Mesendoderm (in vitro differentiated cells): Measurements from ENCODE around the gene MRTFA.

Experiments used
- DNase-seq: peaks from one replicate; pipeline ENCODE4 v3.0.0; 2013
- H2AK5ac ChIP-seq: 2 replicates; pipeline ENCODE4 v1.6.1; 2013; ENCODE audit warnings: low read length, inconsistent platforms
- H2BK120ac ChIP-seq: 2 replicates; pipeline ENCODE4 v1.6.1; 2013; ENCODE audit warnings: low read depth, mild to moderate bottlenecking, low read length, moderate library complexity, mixed read lengths
- H2BK15ac ChIP-seq: replicated peaks from 2 replicates; pipeline ENCODE4 v1.6.1; 2013; ENCODE audit warnings: low read depth, mild to moderate bottlenecking, moderate library complexity
- H2BK5ac ChIP-seq: 2 replicates; pipeline ENCODE4 v1.6.1; 2013; ENCODE audit warnings: low read length, inconsistent platforms
- H3K18ac ChIP-seq: 2 replicates; pipeline ENCODE4 v1.6.1; 2013; ENCODE audit warnings: mild to moderate bottlenecking, low read length, mixed read lengths
- H3K23ac ChIP-seq: one replicate; pipeline ENCODE4 v1.6.1; 2013; ENCODE audit warnings: low read length
- H3K27ac ChIP-seq: 2 replicates; pipeline ENCODE4 v1.5.1; 2013; ENCODE audit warnings: low read depth, mild to moderate bottlenecking, inconsistent platforms, low read length, moderate library complexity
- H3K27me3 ChIP-seq: 2 replicates; pipeline ENCODE4 v1.6.1; 2013; ENCODE audit warnings: low read length, control low read depth, mild to moderate bottlenecking, inconsistent platforms; ENCODE audit not compliant: insufficient read depth, poor library complexity
- H3K36me3 ChIP-seq: 2 replicates; pipeline ENCODE4 v1.6.1; 2013; ENCODE audit warnings: low read length, inconsistent platforms; ENCODE audit not compliant: control insufficient read depth, insufficient read depth
- H3K4ac ChIP-seq: one replicate; pipeline ENCODE4 v1.6.1; 2013; ENCODE audit warnings: low read depth, mild to moderate bottlenecking, low read length, moderate library complexity
- H3K4me1 ChIP-seq: 2 replicates; pipeline ENCODE4 v1.6.1; 2013; ENCODE audit warnings: low read depth, low read length, inconsistent platforms; ENCODE audit not compliant: control insufficient read depth
- H3K4me2 ChIP-seq: 2 replicates; pipeline ENCODE4 v1.6.1; 2013; ENCODE audit warnings: low read length
- H3K4me3 ChIP-seq: 2 replicates; pipeline ENCODE4 v1.5.1; 2013; ENCODE audit warnings: mild to moderate bottlenecking, low read length
- H3K56ac ChIP-seq: one replicate; pipeline ENCODE4 v1.6.1; 2013; ENCODE audit warnings: low read length
- H3K79me1 ChIP-seq: 2 replicates; pipeline ENCODE4 v1.6.1; 2013; ENCODE audit warnings: low read length, inconsistent platforms
- H3K79me2 ChIP-seq: 2 replicates; pipeline ENCODE4 v1.6.1; 2013; ENCODE audit warnings: mild to moderate bottlenecking, low read length; ENCODE audit not compliant: control insufficient read depth, insufficient read depth
- H3K9ac ChIP-seq: 2 replicates; pipeline ENCODE4 v1.6.1; 2013; ENCODE audit warnings: low read length, inconsistent platforms
- H4K5ac ChIP-seq: one replicate; pipeline ENCODE4 v1.6.1; 2013; ENCODE audit warnings: low read length
- H4K8ac ChIP-seq: one replicate; pipeline ENCODE4 v1.6.1; 2013; ENCODE audit warnings: low read depth, mild to moderate bottlenecking, control low read depth, low read length, moderate library complexity
- WGBS: extraction: QIAGEN DNeasy Blood & Tissue Kit; methylation state at CpG from one replicate; pipeline ENCODE4 v1.1.7; 2013; ENCODE audit warnings: low lambda C conversion rate, missing lambda C conversion rate; ENCODE audit not compliant: insufficient coverage; ENCODE audit errors: extremely low coverage; 5-methylcytosine and 5-hydroxymethylcytosine counted together

Gene MRTFA

DNA sequence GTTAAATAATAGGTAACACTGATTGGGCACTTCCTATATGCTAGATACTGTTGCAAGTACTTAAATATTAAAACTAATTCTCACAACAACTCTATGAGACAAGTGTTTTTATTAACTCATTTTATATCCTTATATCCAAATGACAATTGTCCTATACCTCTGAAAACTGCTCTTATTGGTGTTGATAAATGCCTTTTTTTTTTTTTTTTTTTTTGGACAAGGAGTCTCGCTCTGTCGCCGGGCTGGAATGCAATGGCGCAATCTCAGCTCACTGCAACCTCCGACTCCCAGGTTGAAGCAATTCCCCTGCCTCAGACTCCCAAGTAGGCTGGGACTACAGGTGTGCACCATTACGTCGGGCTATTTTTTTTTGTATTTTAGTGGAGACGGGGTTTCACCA is 41.6 kb downstream of the MRTFA start:
- Histone ChIP-seq H4K5ac (no peak overlapping the region), H3K4me1 (peaks cover 2% of the 10 kb centered on the region), H3K27me3 (no peaks in the 10 kb centered on the region), H2AK5ac (no peak overlapping the region), H3K4me2 (no peak overlapping the region), H2BK120ac (no peak overlapping the region), H3K18ac (no peak overlapping the region), H3K23ac (no peak overlapping the region), H4K8ac (no peak overlapping the region), H2BK15ac (no peak overlapping the region), H3K56ac (no peak overlapping the region), H3K79me1 (peaks cover 4% of the 10 kb centered on the region), H3K4me3 (no peak overlapping the region), H3K79me2 (peaks cover 13% of the 10 kb centered on the region), H3K36me3 (no peaks in the 10 kb centered on the region), H3K4ac (no peak overlapping the region), H2BK5ac (no peak overlapping the region), H3K9ac (no peak overlapping the region), H3K27ac (no peak overlapping the region)
- peak; percentile 39 for DNase-seq
- WGBS: no CpG with 5 or more reads among the region's 8 CpGs

DNA sequence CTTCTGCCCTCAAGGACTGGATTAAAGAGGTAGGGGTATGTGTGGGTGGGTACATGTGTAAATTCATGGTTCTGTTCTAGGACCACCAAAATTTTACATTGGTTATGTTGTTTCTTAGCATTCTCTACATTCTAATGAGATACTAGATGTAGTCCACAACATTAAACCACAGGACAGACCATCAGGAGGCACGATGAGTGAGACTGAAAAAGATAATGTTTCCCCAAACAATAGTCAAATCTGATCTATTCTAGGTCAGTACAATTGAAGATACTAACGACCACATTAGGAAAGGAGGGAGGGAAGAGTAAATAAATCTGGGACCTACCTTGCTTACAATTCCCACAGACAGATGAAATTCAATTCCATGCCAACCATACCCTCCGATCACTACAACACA is 42.2 kb downstream of the MRTFA start:
- Histone ChIP-seq H3K18ac (no peak overlapping the region), H3K9ac (no peak overlapping the region), H3K56ac (no peak overlapping the region), H3K27me3 (no peaks in the 10 kb centered on the region), H3K23ac (no peak overlapping the region), H3K79me2 (peaks cover 11% of the 10 kb centered on the region), H3K4me2 (no peak overlapping the region), H4K5ac (no peak overlapping the region), H3K4ac (no peak overlapping the region), H4K8ac (no peak overlapping the region), H3K4me3 (no peak overlapping the region), H3K27ac (no peak overlapping the region), H3K79me1 (peaks cover 4% of the 10 kb centered on the region), H2BK5ac (no peak overlapping the region), H2AK5ac (no peak overlapping the region), H2BK15ac (no peak overlapping the region), H2BK120ac (no peak overlapping the region), H3K4me1 (peaks cover 2% of the 10 kb centered on the region), H3K36me3 (no peaks in the 10 kb centered on the region)
- peak; percentile 27 for DNase-seq
- WGBS: no CpG with 5 or more reads among the region's 3 CpGs

DNA sequence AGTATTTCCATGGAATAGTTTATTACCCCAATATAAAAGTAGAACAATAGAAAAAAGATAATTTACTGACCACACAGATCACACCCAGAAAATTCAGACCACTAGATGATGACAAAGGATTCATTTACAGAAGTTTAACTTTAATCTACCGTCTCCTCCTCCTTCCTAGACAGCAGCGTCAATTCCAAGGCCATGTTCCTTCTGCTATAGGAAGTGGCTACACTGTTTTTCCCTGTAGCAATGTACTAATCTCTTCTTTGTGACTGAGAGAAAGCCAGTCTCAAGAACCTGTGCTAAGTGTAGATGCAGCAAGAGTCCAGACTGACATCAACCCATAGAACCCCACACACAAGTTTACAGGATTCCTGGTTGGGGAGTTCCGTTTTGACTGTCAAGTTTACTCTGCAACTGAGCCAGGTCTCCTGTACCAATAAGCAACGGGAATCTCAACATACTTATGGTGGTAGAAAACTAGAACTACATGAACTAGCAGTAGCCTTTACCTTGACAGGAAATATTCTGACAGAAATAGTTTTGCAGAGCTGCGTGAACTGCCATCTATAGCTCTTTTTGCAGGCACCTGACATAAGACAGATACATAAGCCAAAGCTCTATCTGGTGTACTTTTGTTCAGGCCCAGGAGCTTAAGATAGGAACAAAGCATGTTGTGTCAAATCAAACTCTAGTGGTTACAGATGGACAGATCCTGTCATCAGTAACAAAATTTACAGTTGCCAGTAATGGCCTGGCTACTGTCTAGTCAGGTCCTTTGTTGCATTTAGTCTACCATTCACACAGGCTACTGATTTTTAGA is 42.9 kb downstream of the MRTFA start:
- no peak overlapping the region for H4K8ac ChIP-seq
- H3K23ac ChIP-seq: no peak overlapping the region
- H3K56ac ChIP-seq: no peak overlapping the region
- H2BK120ac ChIP-seq: no peak overlapping the region
- WGBS: no CpG with 5 or more reads among the region's 5 CpGs
- no peak overlapping the region for H3K4ac ChIP-seq
- H3K27me3 ChIP-seq: no peaks in the 10 kb centered on the region
- peaks cover 2% of the 10 kb centered on the region for H3K4me1 ChIP-seq
- H3K4me3 ChIP-seq: no peak overlapping the region
- H3K4me2 ChIP-seq: no peak overlapping the region
- DNase-seq: no peak
- H3K27ac ChIP-seq: no peak overlapping the region
- no peak overlapping the region for H2AK5ac ChIP-seq
- H2BK15ac ChIP-seq: no peak overlapping the region
- H3K36me3 ChIP-seq: no peaks in the 10 kb centered on the region
- no peak overlapping the region for H3K9ac ChIP-seq
- no peak overlapping the region for H3K18ac ChIP-seq
- H3K79me1 ChIP-seq: peaks cover 4% of the 10 kb centered on the region
- H4K5ac ChIP-seq: no peak overlapping the region
- peaks cover 11% of the 10 kb centered on the region for H3K79me2 ChIP-seq
- no peak overlapping the region for H2BK5ac ChIP-seq

DNA sequence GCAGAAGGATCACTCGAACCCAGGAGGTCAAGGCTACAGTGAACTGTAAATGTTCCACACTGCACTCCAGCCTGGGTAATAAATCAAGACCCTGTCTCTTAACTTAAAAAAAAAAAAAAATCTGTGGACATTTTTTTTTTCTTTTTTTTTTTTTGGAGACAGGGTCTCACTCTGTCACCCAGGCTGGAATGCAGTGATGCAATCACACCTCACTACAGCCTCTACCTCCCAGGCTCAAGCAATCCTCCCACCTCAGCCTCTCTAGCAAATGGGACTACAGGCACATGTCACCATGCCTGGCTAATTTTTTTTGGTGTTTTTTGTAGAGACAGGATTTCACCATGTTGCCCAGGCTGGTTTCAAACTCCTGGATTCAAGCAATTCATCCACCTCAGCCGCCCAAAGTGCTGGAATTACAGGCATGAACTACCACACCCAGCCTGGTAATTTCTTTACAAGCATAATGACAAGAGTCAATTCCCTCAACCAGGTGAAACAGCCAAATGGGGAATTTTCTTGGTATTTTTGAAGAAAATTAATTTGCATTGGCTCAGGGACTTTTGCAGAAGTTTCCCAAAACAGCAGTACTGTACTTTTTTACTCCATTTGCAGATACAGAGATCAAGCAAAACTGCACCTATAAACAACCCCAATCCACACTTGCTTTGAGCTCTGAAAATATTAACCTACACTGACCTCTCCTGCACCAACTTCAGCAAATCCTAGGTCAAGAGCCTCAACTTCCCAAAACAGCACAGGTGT is 44.0 kb downstream of the MRTFA start:
- no CpG with 5 or more reads among the region's 2 CpGs for WGBS

DNA sequence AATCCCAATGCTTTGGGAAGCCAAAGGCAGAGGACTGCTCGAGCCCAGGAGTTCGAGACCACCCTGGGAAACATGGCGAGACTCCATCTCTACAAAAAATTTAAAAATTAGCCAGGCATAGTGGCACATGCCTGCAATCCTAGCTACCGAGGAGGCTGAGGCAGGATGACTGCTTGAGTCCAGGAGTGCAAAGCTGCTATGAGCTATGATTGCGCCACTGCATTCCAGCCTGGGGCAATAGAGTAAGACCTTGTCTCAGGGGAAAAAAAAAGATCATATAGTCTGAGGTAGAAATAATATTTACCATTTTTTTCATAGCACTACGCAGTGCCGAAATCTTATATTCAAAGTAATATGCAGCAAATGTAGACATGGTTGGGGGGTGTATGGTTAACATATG is 47.8 kb downstream of the MRTFA start:
- no peak overlapping the region for H4K5ac ChIP-seq
- no peak overlapping the region for H3K23ac ChIP-seq
- H3K36me3 ChIP-seq: no peaks in the 10 kb centered on the region
- H2AK5ac ChIP-seq: no peak overlapping the region
- H3K9ac ChIP-seq: no peak overlapping the region
- no peak overlapping the region for H3K4me2 ChIP-seq
- no CpG with 5 or more reads among the region's 7 CpGs for WGBS
- H3K4me3 ChIP-seq: no peak overlapping the region
- no peak overlapping the region for H2BK5ac ChIP-seq
- H2BK120ac ChIP-seq: no peak overlapping the region
- H2BK15ac ChIP-seq: no peak overlapping the region
- H3K27ac ChIP-seq: no peak overlapping the region
- no peak overlapping the region for H4K8ac ChIP-seq
- H3K79me1 ChIP-seq: peaks cover 4% of the 10 kb centered on the region
- no peak overlapping the region for H3K18ac ChIP-seq
- H3K4ac ChIP-seq: no peak overlapping the region
- H3K4me1 ChIP-seq: no peaks in the 10 kb centered on the region
- H3K79me2 ChIP-seq: peaks cover 4% of the 10 kb centered on the region
- no peaks in the 10 kb centered on the region for H3K27me3 ChIP-seq
- no peak overlapping the region for H3K56ac ChIP-seq
- no peak for DNase-seq

More for the DNA sequence above, 44.0 kb downstream of the MRTFA start:
- peaks cover 4% of the 10 kb centered on the region for H3K79me1 ChIP-seq
- no peaks in the 10 kb centered on the region for H3K36me3 ChIP-seq
- H3K56ac ChIP-seq: no peak overlapping the region
- H2BK120ac ChIP-seq: no peak overlapping the region
- DNase-seq: peak; percentile 22
- no peak overlapping the region for H3K27ac ChIP-seq
- no peak overlapping the region for H2AK5ac ChIP-seq
- H3K79me2 ChIP-seq: peaks cover 9% of the 10 kb centered on the region
- H3K4ac ChIP-seq: no peak overlapping the region
- H3K9ac ChIP-seq: no peak overlapping the region
- H3K23ac ChIP-seq: no peak overlapping the region
- H2BK15ac ChIP-seq: no peak overlapping the region
- no peaks in the 10 kb centered on the region for H3K27me3 ChIP-seq
- H4K5ac ChIP-seq: no peak overlapping the region
- peaks cover 2% of the 10 kb centered on the region for H3K4me1 ChIP-seq
- H3K18ac ChIP-seq: no peak overlapping the region
- no peak overlapping the region for H3K4me3 ChIP-seq
- no peak overlapping the region for H4K8ac ChIP-seq
- no peak overlapping the region for H2BK5ac ChIP-seq
- no peak overlapping the region for H3K4me2 ChIP-seq
